GM19023 (cell line): ENCODE data around the gene KLK1.
"Not testable (repeated sequence)": the region's sequence is repeated elsewhere in the genome, so short reads cannot be mapped to it uniquely, and the experiment has no call there.

Source experiments
- ATAC-seq: cut with Tn5 transposase; IDR thresholded peaks from one replicate; pipeline ENCODE4 v1.9.1; 2021; ENCODE audit warnings: mild to moderate bottlenecking, moderate library complexity; ENCODE audit not compliant: unreplicated experiment

KLK1 gene

DNA sequence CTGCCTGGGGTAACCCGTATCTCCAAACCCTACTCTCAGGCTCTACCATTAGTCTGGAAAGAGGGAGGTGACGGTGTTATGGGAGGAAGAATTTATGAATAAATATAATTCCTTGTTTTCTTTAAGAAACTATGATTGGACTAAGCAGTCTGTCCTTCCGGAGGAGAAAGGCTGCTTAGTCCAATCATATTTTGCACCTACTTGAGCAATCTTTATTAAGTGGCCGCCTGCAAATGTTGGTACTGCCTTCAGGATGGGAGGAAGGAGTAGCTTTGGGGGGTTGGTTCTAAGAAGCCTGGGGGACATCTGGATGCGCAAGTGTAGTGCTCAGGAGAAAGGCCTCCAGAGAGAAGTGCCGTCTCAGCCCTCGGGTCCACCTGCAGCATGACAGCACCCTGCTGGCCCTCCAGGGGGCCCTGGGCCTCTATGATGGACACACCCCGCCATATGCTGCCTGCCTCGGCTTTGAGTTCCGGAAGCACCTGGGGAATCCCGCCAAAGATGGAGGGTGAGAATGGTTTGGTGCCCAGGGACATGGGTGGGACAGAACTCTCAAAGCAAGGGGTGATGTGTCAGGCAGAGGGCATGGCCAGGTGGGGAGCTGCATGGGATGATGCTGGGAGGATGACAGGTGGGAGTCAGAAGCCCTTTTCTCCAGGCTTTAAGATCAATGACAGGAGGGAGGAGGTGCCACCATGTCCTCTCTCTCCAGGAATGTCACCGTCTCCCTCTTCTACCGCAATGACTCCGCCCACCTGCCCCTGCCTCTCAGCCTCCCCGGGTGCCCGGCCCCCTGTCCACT is 29.3 kb downstream of the KLK1 start:
- ATAC-seq: no peak

DNA sequence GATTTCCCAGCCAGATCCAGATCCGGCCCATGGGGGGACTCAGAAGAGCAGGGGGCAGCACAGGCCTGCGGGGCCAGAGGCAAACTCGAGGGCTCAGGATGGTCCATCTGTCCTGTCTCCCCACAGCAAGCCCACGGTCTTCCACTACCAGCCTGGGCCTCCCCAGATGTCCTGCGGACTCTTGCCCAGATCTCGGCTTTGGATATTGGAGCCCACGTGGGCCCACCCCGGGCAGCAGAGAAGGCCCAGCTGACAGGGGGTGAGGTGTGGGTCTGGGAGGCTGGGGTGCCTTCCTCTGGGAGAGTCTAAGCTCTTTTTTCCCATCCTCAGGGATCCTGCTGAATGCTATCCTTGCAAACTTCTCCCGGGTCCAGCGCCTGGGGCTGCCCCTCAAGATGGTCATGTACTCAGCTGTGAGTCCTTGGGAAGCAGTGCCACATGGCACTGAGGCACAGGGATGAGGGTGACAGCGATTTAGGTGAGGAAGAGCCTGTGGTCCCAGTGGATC is 30.0 kb downstream of the KLK1 start:
- no peak for ATAC-seq

DNA sequence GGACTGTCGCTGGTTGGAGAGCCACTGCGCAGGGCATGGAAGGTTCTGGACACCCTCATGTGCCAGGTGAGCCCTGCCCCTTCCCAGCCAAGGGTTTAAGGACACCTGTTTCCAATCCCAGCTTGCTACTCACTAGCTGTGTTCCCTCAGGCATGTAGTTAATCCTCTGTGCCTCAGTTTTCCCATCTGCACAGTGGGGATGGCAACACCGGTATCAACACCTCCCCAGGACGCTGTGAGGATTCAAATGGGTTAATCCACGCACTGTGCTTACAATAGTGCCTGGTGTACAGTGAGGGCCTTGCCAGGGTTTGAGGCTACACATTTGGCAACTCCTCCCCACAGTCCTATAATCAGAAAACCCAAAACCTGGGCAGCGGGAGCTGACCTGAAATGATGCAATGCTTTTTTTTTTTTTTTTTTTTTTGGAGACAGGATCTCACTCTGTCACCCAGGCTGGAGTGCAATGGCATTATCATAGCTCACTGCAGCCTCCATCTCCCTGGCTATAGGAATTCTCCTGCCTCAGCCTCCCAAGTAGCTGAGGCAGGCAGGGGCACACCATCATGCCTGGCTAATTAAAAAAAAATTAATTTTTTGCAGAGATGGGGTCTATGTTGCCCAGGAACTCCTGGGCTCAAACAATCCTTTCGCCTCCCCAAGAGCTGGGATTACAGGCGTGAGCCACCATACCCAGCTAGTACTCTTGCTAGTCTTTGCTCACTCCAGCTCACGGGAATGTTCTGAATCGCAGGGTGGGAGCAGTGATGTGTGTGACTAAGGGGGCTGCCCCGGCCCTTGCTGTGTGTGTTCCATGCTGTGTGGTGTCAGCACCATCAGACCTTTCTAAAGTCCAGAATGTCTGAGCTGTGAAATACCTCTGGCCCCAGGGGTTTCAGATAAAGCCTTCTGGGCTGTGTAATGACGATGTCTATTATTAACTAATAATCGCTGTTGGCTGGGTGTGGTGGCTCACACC is 31.0 kb downstream of the KLK1 start:
- ATAC-seq: no peak

DNA sequence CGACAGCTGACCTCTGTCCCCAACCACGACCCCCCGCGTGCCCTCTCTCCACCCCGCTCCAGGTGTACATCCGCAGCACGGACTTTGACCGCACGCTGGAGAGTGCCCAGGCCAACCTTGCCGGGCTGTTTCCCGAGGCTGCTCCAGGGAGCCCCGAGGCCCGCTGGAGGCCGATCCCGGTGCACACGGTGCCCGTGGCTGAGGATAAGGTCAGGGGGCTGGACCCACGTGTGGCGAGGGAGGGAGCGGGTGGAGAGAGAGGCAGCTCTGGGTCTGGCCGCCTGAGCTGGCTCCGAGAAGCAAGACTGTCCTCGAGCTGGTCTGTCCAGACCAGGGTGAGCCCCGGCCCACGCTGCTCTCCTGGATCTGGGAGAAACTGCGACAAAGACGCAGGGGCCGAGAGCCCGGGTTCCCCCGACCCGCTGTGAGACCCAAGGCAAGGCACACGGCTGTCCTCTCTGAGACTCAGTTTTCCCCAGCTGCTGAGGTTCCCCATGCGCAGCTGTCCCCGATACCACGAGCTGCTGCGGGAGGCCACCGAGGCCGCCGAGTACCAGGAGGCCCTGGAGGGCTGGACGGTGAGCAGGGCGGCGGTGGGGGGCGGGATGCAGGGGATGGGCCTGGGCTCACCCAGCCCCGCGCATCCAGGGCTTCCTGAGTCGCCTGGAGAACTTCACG is 31.9 kb downstream of the KLK1 start:
- ATAC-seq: no peak

DNA sequence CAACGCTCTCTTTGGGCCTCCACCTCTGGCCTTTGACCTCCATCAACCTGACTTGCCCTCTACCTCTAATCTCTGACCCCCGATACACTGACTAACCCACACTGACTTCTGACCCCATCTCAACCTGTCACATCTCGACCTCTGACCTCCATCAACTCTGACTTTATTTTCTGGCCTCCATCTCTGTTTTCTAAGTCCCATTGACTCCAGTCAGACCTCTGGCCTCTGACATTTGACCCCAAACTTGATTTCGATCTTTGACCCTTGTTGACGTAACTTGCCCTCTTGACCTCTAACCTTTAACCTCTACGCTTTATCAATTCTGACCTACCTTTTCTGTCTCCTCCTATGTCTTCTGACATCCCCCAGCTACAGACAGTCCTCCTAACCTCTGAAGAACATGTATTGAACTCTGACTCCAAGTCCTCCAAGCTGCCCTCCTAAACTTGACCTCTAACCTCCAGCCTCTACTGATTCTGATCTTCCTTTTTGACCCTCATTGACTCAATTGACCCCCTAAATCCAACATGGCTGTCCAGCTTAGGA is 32.6 kb downstream of the KLK1 start:
- ATAC-seq: no peak

DNA sequence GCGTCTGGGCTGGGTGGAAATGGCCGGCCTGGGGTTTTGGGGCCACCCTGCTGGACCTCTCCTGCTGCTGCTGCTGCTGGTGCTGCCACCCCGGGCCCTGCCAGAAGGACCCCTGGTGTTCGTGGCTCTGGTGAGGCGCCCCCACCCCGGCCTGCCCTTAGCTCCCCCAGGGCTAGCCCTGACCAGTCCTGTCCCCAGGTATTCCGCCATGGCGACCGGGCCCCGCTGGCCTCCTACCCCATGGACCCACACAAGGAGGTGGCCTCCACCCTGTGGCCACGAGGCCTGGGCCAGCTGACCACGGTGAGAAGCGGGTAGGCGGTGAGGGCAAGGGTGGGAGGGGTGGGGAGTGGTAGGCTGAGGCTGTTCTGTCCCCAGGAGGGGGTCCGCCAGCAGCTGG is 33.2 kb downstream of the KLK1 start, which contains the start of gene ACP4:
TSS of gene ACP4 (plus strand) at position 20 of the 400 bp plus-strand sequence. CDS start at position 20, 0 bp downstream.
- ATAC-seq: no peak

DNA sequence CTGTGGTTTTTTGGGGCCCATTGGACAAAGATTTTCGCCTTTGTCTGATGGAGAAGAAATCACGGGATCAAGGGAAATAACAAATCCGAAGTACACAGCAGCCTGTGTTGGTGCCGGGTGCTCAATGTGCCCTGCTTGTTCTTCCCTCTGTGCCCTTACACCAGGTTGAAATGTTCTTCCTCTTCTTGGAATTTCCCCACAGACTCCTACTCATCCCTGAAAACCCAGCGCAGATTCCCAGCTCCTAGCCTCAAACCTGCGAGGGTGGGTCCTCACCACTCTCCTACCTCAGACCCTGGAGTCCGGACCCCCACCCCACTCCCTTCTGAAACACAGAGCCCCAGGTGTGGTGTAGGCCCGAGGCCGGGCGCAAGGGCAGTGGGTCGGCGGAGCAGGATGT is 38.3 kb downstream of the KLK1 start:
- ATAC-seq: no peak

DNA sequence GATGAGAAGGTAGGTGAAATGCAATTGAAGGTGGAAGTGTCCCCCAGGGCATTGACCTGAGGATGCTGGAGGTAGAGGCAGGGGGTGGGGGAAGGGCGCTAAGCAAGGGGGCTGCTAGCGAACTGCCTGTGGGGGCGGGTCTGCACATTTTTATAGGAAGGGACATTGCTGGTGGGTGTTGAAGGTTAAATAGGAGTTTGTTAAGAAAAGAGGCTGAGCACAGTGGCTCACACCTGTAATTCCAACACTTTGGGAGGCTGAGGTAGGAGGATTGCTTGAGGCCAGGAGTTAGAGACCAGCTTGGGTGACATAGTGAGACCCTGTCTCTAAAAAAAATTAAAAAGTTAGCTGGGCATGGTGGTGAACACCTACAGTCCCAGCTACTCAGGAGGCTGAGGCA is 38.9 kb downstream of the KLK1 start:
- no peak for ATAC-seq

DNA sequence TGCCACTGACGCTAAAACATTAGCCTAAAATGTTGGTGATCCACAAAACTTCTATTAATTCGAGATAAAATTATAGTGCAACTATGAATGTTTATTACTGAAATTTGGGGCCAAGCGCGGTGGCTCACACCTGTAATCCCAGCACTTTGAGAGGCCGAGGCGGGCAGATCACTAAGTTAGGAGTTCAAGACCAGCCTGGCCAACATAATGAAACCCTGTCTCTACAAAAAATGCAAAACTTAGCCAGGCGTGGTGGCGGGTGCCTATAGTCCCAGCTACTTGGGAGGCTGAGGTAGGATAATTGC is 39.8 kb downstream of the KLK1 start:
- ATAC-seq: not testable (repeated sequence)

DNA sequence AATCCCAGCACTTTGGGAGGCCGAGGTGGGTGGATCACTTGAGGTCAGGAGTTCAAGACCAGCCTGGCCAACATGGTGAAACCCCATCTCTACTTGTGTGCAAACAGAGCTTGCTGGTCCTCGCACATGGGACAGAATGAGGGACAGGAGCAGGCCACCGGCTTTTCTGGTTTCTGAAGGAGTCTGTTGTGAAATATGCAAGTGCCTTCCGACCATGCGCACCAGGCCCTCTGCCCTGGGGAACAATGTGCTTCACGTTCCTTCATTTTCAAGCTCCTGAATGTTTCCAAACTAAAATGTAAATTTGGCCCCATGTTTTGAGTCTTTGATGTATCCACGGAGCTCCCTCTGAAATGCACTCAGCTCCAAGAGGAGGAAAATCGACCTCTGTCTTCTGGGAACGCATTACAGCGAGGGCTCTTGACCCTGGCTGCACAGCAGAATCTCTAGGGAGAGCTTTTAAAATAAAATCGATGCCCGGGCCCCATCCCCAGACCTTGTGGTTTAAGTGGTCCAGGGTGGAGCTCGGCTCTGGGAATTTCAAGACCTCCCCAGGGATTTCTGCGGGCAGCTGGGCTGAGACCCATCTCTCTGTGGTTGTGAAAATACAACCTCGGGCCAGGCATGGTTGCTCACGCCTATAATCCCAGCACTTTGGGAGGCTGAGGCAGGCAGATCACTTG is 42.7 kb downstream of the KLK1 start:
- no peak for ATAC-seq

DNA sequence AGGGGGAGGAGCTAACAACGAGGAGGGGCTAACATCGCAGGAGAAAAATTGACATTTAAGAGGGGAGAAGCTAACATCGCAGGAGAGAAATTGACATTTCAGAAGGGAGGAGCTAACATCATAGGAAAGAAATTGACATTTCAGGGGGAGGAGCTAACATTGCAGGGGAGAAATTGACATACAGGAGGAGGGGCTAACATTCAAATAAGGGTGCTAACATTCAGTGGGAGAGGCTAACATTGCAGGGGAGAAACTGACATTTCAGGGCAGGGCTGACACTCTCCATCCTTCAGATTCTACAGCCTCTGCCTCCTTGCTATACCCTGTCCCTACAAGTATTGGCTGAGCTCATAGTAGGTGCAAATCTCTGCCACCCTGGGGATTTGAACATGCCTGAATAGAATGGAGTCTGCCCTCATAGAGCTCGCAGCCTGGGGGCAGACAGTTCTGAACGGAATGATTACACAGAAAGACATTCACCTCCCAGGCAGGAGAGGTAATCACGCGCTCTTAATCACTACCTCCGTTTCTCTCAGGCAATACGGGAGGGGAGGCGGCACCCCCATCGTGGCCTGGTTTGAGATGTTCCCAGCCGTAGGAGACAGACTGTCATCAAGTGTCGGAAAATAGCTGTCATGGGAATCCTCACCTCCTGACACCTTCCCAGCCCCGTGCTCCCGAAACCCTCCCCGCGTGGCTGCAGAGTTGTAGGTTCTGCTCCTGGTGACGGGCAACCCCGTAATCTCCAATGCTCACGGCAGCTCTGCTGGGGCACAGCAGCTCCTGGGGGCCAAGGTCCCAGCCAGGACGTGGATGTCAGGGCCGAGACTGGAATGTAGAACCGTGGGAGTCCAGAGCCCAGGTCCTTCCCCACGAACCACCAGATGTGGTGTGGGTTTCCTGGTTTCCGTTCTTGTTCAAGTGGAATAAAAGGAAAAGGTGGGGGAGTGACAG is 43.8 kb downstream of the KLK1 start:
- no peak for ATAC-seq

DNA sequence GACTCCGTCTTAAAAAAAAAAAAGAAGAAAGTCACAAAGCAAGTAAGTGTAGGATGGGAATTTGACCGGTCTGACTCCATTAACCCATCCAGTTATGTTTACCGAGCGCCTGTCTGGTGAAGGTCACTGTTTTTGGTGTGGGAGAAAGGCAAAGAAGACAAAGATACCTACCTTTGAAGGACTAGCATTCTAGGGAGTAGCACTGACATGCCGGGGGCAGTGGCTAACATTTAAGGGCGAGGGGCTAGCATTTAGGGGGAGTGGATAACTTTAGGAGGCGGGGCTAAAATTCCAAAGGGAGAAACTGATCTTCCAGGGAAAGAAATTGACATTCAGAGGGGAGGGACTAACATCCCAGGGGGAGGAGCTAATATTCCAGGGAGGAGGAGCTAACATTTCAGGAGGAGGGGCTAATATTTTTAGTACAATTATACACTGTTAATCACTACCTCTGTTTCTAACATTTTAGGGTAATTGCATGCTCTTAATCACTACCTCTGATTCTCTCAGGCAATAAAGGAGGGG is 44.6 kb downstream of the KLK1 start:
- ATAC-seq: no peak

DNA sequence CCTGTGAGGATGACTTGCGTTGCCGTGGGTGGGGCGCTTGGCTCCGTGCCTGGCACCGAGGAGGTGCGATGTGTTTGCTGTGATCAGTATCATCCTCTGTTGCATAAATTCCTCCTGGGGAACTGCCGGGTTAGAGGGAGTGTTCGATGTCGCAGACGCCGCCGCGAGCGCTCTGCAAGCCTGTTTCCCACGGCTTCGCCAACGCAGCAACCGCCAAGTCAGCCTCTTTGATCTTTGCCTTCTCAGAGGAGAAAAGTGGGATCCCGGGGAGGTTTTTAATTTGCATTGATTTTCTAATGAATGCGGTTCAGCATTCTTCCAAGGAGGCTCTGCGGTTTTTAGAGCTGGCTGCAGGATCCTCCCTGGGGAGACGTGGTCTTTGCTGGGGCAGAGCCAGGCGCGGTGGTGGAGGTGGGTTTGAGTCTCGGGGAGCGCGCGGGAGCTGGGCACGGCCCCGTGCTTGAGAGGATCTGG is 45.7 kb downstream of the KLK1 start:
- ATAC-seq: no peak

DNA sequence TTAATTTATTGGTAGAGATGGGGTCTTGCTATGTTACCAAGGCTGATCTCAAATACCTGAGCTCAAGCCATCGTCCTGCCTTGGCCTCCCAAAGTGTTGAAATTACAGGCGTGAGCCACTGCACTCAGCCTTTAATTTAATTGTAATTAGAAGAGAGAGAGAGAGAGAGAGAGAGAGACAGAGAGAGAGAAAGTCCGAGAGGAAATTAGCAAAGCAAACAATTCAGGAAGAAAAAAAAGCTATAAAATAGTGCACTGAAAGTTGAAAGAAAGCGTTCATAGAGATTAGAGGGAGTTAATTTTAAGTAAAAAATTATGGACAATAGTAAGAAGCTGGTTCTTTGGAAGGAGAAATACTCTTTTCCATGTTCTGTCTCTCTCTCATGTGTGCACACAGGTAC is 46.3 kb downstream of the KLK1 start:
- ATAC-seq: no peak

DNA sequence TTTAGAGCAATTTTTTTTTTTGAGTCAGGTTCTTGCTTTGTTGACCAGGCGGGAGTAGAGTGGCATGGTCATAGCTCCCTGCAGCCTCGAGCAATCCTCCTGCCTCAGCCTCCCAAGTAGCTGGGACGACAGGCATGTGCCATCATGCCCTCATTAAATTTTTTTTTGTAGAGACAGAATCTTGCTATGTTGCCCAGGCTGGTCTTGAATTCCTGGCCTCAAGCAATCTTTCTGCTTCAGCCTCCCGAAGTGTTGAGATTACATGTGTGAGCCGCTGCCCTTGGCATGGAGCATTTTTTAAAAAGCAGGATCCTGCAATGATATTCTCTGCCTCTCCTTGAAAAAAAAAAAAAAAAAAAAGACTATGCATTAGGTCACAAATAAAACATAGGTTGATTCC is 47.5 kb downstream of the KLK1 start:
- no peak for ATAC-seq

DNA sequence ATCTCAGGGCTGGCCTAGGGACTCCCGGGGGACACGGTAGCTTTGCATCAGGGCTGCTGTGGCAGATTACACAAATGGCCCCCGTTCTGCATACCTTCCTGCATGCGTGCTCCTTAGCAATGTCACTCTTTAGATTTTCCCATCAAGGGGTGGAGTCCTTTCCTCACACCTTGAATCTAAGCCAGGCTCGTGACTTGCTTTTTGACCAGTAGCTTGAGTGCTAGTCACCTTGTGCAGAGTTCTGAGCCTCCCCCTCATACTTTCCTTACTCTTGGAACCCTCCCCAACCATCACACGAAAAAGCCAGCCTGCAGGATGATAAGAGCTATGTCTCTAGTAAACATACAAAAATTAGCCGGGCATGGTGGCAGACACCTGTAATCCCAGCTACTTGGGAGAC is 50.1 kb downstream of the KLK1 start:
- ATAC-seq: not testable (repeated sequence)

DNA sequence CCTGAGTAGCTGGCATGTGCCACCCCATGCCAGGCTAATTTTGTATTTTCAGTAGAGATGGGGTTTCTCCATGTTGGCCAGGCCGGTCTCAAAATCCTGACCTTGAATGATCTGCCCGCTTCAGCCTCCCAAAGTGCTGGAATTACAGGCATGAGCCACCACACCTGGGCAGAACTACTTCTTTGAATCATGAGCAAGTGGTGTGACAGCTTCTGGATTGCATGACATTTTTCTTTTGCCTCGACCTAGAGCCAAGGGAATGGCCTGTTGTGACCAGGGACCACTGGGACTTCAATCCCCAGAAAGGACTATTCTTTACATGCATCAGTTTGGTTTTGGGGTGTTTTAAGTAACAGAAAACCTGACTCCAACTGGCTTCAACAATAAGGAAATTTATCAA is 50.7 kb downstream of the KLK1 start:
- not testable (repeated sequence) for ATAC-seq

DNA sequence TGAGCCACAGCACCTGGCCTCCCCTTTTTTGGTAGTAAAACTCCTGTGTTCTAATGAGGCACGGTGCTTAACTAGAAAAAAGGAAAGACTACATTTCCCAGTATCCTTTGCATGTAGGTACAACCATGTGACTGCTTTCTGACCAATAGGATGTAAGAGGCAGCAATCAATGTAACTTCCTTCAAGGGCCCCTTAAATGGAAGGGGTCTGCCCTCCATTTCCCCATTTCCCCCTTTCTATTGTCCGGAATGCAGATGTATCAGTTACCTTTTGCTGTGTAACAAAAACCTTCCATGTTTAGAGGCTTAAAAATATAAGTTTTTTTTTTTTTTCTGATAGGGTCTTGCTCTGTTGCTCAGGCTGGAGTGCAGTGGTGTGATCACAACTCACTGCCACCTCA is 51.1 kb downstream of the KLK1 start:
- no peak for ATAC-seq

DNA sequence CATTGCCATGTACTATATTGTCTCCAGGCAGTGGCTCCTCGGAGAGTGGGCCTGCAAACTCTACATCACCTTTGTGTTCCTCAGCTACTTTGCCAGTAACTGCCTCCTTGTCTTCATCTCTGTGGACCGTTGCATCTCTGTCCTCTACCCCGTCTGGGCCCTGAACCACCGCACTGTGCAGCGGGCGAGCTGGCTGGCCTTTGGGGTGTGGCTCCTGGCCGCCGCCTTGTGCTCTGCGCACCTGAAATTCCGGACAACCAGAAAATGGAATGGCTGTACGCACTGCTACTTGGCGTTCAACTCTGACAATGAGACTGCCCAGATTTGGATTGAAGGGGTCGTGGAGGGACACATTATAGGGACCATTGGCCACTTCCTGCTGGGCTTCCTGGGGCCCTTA is 52.7 kb downstream of the KLK1 start:
- ATAC-seq: no peak
